GM12878 (cell line): ENCODE measurements around the gene SMCO4. TPM values are rescaled to one million over a fixed set of nuclear protein-coding genes. Genes with fewer than 3 reads are reported as not detected.

Experiments used
- ASH2L ChIP-seq: fragments of 300-600, 200-600 bp; sonication (generic); IDR thresholded peaks from 2 replicates; pipeline ENCODE4 v1.6.1; 2017; ENCODE audit warnings: low read depth, mild to moderate bottlenecking, borderline replicate concordance
- CREB1 ChIP-seq: IDR thresholded peaks from 2 replicates; pipeline ENCODE4 v1.6.1; 2012; ENCODE audit warnings: low read depth, mild to moderate bottlenecking, inconsistent platforms
- EED ChIP-seq: sonication (generic); IDR thresholded peaks from 2 replicates; pipeline ENCODE4 v1.6.1; 2016; ENCODE audit warnings: antibody characterized with exemption, low read depth
- EZH2 ChIP-seq: IDR thresholded peaks from 2 replicates; pipeline ENCODE4 v1.6.1; 2012; ENCODE audit warnings: low read depth, mild to moderate bottlenecking, control low read depth, inconsistent platforms, low read length, borderline replicate concordance; ENCODE audit not compliant: control insufficient read depth
- IKZF2 ChIP-seq, 2 experiments: fragments of 450-650 bp; IDR thresholded peaks; 2 replicates each; pipeline ENCODE4 v1.6.1; 2017; ENCODE audit warnings: mild to moderate bottlenecking in 2 of 2, moderate library complexity in 2 of 2
- MXI1 ChIP-seq: fragments of 150-350 bp; IDR thresholded peaks from 2 replicates; pipeline ENCODE4 v1.6.1; 2011; ENCODE audit warnings: low read depth, mild to moderate bottlenecking, inconsistent platforms, low read length, improper control_type of control experiment
- NBN ChIP-seq: fragments of 450-650 bp; IDR thresholded peaks from 2 replicates; pipeline ENCODE4 v1.6.1; 2016
- NR2C2 ChIP-seq: IDR thresholded peaks from 2 replicates; pipeline ENCODE4 v1.6.1; 2011; ENCODE audit warnings: borderline replicate concordance, low read depth; ENCODE audit not compliant: control insufficient read depth, insufficient read length
- NR2F1 ChIP-seq: fragments of 450-650 bp; conservative IDR thresholded peaks from 2 replicates; pipeline ENCODE4 v1.6.1; 2017; ENCODE audit warnings: mild to moderate bottlenecking
- POLR2A ChIP-seq: IDR thresholded peaks from 2 replicates; pipeline ENCODE4 v1.6.1; 2011; ENCODE audit warnings: low read depth, mild to moderate bottlenecking, low read length
- POLR2AphosphoS5 ChIP-seq: IDR thresholded peaks from 2 replicates; pipeline ENCODE4 v1.6.1; 2011; ENCODE audit warnings: mild to moderate bottlenecking, low read length, inconsistent platforms
- POU2F2 ChIP-seq: IDR thresholded peaks from 3 replicates; pipeline ENCODE4 v1.6.1; 2011; ENCODE audit warnings: low read depth, mild to moderate bottlenecking, low read length, borderline replicate concordance
- RB1 ChIP-seq: fragments of 450-650 bp; formaldehyde crosslinking; IDR thresholded peaks from 2 replicates; pipeline ENCODE4 v1.6.1; 2017; ENCODE audit warnings: mild to moderate bottlenecking, borderline replicate concordance
- RCOR1 ChIP-seq: conservative IDR thresholded peaks from 2 replicates; pipeline ENCODE4 v1.6.1; 2012; ENCODE audit warnings: low read depth, low read length, improper control_type of control experiment
- SIX5 ChIP-seq: IDR thresholded peaks from 2 replicates; pipeline ENCODE4 v1.6.1; 2011; ENCODE audit warnings: mild to moderate bottlenecking, low read depth, low read length, moderate library complexity; ENCODE audit not compliant: severe bottlenecking
- SMARCA5 ChIP-seq: fragments of 450-650 bp; IDR thresholded peaks from 2 replicates; pipeline ENCODE4 v1.6.1; 2017; ENCODE audit warnings: mild to moderate bottlenecking
- SMC3 ChIP-seq: IDR thresholded peaks from 2 replicates; pipeline ENCODE4 v1.6.1; 2011; ENCODE audit warnings: low read length, improper control_type of control experiment, borderline replicate concordance
- SPI1 ChIP-seq: IDR thresholded peaks from 2 replicates; pipeline ENCODE4 v1.6.1; 2011; ENCODE audit warnings: low read depth, mild to moderate bottlenecking, low read length, moderate library complexity, borderline replicate concordance; ENCODE audit not compliant: insufficient read depth
- ZNF217 ChIP-seq: fragments of 450-650 bp; IDR thresholded peaks from 2 replicates; pipeline ENCODE4 v1.6.1; 2017; ENCODE audit warnings: antibody characterized with exemption, mild to moderate bottlenecking
- ZSCAN29 ChIP-seq: fragments of 450-650 bp; IDR thresholded peaks from 2 replicates; pipeline ENCODE4 v1.6.1; 2017; ENCODE audit warnings: mild to moderate bottlenecking, moderate library complexity
- polyA plus RNA-seq, 11 experiments: library from polyadenylated mRNA; depleted of rRNA in 4 of 11; unstranded in 6 of 11; stranded (reverse) in 5 of 11; fragments of >200 nt; fragmentation: Nextera tagmentation in 4 of 11; fragmentation: Illumina TruSeq in 1 of 11; extraction: Ambion mirVana in 4 of 11; extraction: Trizol in 1 of 11; gene quantifications; 1 replicate in 1 of 11; 2 replicates in 10 of 11; pipeline versions ENCODE4 v1.2.1 to v1.2.3, GENCODE V29; 2011 to 2016; ENCODE audit warnings: inconsistent platforms in 2 of 11, missing spikeins in 2 of 11, low read depth in 1 of 11
- total RNA-seq, 4 experiments: library from RNA; depleted of rRNA in 3 of 4; stranded (reverse); fragments of >200 nt in 3 of 4; fragmentation: Illumina TruSeq in 1 of 4; extraction: Trizol in 1 of 4; gene quantifications; 2 replicates each; pipeline versions ENCODE4 v1.2.1 to v1.2.3, GENCODE V29; 2013 to 2021
- TF ChIP-seq, protein P1 (sequence below): fragments of 450-650 bp; IDR thresholded peaks from 2 replicates; pipeline ENCODE4 v1.6.1; 2016; ENCODE audit warnings: mild to moderate bottlenecking
- TF ChIP-seq, protein P2 (sequence below): fragments of 450-650 bp; formaldehyde crosslinking; IDR thresholded peaks from 2 replicates; pipeline ENCODE4 v1.4.0; 2020; ENCODE audit warnings: mild to moderate bottlenecking, moderate library complexity
- TF ChIP-seq, protein P3 (sequence below): IDR thresholded peaks from 2 replicates; pipeline ENCODE4 v1.6.1; 2012; ENCODE audit warnings: mild to moderate bottlenecking, low read depth, low read length

Gene SMCO4
- total and polyA plus RNA-seq, 10 of the 15 experiments (the other 5 are each of a cell fraction or from before 2014, with no cell fraction given), result 3.6 to 59.9 (median 27.9) TPM

DNA sequence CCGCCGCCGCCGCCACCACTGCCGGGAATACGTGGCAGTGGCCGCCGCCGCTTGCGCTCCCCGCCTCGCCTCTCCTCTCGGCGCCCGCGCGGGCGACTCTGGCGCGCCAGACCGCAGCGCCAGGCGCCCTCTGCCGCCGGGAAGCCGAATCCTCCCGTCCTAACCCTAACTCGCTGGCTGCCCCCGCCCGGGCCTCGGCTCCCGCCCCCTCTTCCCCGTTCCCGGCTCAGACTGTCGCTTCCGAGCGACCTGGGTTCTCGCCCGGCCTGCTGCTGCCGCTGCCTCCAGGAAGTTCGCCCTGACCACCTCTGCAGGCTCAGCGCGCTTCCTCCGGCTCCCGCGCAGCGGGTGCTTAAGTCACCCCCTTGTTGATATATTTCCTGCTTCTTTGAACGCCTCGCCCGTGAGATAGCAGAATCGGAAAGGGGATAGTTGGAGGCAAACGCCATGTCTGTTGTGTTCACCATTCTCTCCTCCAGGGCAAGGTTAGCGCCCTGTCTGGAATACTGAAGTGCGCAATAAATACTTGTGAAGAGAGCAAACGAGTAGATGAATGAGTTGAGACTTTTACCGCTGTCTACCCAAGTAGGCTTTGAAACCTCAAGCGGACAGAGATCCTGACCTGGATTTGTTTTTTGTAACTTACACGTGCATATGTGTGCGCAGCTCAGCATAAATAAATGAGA is at the start of gene SMCO4 (continued):
- TF ChIP-seq, protein P1, sequence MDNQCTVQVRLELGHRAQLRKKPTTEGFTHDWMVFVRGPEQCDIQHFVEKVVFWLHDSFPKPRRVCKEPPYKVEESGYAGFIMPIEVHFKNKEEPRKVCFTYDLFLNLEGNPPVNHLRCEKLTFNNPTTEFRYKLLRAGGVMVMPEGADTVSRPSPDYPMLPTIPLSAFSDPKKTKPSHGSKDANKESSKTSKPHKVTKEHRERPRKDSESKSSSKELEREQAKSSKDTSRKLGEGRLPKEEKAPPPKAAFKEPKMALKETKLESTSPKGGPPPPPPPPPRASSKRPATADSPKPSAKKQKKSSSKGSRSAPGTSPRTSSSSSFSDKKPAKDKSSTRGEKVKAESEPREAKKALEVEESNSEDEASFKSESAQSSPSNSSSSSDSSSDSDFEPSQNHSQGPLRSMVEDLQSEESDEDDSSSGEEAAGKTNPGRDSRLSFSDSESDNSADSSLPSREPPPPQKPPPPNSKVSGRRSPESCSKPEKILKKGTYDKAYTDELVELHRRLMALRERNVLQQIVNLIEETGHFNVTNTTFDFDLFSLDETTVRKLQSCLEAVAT, result peak; percentile 86
- TF ChIP-seq MXI1 (peak; percentile 27; the same call in 1 of the 2 replicates), EZH2 (no peak), ASH2L (no peak), SIX5 (no peak), POLR2A (peak; percentile 58), RB1 (peak; percentile 71; the same call in 1 of the 2 replicates), ZSCAN29 (peak; percentile 43; the same call in 1 of the 2 replicates), POU2F2 (peak; percentile 26; the same call in 1 of the 3 replicates), SMC3 (peak; percentile 67), EED (peak; percentile 64), NR2C2 (no peak), ZNF217 (peak; percentile 32; the same call in 1 of the 2 replicates), SPI1 (0 out of 2 replicates have a peak, but pooled peaks have one; percentile 4), SMARCA5 (peak; percentile 98), POLR2AphosphoS5 (no peak), NR2F1 (peak; percentile 65), CREB1 (no peak), NBN (0 out of 2 replicates have a peak, but pooled peaks have one; percentile 22), RCOR1 (peak; percentile 61; the same call in 1 of the 2 replicates), IKZF2 (IDR thresholded peaks at IDR 0.05) (peak; percentile 83 to 84)
- TF ChIP-seq, protein P2, sequence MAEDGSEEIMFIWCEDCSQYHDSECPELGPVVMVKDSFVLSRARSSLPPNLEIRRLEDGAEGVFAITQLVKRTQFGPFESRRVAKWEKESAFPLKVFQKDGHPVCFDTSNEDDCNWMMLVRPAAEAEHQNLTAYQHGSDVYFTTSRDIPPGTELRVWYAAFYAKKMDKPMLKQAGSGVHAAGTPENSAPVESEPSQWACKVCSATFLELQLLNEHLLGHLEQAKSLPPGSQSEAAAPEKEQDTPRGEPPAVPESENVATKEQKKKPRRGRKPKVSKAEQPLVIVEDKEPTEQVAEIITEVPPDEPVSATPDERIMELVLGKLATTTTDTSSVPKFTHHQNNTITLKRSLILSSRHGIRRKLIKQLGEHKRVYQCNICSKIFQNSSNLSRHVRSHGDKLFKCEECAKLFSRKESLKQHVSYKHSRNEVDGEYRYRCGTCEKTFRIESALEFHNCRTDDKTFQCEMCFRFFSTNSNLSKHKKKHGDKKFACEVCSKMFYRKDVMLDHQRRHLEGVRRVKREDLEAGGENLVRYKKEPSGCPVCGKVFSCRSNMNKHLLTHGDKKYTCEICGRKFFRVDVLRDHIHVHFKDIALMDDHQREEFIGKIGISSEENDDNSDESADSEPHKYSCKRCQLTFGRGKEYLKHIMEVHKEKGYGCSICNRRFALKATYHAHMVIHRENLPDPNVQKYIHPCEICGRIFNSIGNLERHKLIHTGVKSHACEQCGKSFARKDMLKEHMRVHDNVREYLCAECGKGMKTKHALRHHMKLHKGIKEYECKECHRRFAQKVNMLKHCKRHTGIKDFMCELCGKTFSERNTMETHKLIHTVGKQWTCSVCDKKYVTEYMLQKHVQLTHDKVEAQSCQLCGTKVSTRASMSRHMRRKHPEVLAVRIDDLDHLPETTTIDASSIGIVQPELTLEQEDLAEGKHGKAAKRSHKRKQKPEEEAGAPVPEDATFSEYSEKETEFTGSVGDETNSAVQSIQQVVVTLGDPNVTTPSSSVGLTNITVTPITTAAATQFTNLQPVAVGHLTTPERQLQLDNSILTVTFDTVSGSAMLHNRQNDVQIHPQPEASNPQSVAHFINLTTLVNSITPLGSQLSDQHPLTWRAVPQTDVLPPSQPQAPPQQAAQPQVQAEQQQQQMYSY (CRISPR knock-in tag), result no peak
- TF ChIP-seq, protein P3, sequence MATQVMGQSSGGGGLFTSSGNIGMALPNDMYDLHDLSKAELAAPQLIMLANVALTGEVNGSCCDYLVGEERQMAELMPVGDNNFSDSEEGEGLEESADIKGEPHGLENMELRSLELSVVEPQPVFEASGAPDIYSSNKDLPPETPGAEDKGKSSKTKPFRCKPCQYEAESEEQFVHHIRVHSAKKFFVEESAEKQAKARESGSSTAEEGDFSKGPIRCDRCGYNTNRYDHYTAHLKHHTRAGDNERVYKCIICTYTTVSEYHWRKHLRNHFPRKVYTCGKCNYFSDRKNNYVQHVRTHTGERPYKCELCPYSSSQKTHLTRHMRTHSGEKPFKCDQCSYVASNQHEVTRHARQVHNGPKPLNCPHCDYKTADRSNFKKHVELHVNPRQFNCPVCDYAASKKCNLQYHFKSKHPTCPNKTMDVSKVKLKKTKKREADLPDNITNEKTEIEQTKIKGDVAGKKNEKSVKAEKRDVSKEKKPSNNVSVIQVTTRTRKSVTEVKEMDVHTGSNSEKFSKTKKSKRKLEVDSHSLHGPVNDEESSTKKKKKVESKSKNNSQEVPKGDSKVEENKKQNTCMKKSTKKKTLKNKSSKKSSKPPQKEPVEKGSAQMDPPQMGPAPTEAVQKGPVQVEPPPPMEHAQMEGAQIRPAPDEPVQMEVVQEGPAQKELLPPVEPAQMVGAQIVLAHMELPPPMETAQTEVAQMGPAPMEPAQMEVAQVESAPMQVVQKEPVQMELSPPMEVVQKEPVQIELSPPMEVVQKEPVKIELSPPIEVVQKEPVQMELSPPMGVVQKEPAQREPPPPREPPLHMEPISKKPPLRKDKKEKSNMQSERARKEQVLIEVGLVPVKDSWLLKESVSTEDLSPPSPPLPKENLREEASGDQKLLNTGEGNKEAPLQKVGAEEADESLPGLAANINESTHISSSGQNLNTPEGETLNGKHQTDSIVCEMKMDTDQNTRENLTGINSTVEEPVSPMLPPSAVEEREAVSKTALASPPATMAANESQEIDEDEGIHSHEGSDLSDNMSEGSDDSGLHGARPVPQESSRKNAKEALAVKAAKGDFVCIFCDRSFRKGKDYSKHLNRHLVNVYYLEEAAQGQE, result no peak
